GM21723 (cell line): Measurements from ENCODE around the gene CD82.
"Not testable (repeated sequence)": the region's sequence is repeated elsewhere in the genome, so short reads cannot be mapped to it uniquely, and the experiment has no call there.

Experiments
- ATAC-seq: cut with Tn5 transposase; IDR thresholded peaks from one replicate; pipeline ENCODE4 v1.9.1; 2021; ENCODE audit warnings: mild to moderate bottlenecking, moderate library complexity; ENCODE audit not compliant: unreplicated experiment

The CD82 gene

DNA sequence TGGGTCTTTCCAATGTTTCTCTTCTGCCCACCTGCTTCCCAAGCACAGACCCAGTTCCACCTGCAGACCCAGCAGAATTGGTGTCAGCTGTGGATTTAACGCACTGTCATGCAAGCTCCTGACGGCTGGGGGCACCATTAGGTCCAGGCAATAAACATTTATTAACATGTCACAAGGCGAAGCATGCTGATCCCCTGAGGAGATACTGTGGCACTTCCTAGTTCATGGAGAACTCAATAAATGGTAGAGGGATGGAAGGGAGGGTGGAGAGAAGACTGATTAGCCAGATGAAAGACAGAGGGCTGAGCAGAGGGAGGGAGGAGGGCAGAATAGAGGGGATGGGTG, 93.0 kb downstream of the CD82 start:
- ATAC-seq = no peak

DNA sequence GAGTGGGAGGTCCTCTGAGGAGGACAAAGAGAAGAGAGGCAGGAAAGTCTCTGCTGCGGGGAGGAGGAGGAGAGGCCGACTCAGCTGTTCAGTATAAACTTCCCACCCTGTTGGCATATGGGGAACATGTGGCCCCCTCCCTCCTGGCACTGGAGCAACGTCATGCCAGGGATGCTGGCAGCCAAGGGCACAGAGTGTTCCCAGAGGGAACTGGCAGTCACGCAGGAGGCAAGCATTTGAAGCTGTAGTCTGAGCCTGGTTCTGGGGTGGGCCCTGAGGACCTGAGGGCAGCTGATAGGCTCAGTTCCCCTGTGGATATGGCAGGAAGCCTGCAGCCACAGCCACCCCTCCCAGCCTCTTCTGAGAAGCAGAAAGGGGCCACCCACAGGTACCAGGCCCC, 94.2 kb downstream of the CD82 start:
- no peak for ATAC-seq

- ATAC-seq = not testable (repeated sequence)
Measured at GRCh38 chr11:44660535-44660934, 95.1 kb downstream of the CD82 start.

DNA sequence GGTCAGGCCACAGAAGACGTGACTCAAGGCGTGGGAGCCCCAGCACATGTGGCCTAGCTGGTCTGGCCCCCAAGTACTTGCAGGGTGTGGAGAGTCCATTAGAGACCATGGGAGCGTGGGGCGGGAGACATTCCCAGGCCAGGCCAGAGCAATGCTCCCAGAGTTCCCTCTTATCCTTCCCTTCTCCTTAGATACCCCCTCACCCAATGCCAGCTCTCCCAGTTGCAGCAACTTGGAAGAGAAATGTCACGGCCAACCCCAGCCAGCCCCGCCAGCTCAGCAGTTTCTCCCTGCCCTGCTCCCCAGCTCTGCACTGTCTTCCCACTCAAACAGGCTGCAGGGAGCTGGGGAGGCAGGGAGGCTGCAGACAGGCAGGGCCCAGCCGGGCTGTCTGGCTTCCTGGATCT, 95.9 kb downstream of the CD82 start:
- no peak for ATAC-seq
